Lower lobe of right lung (tissue), 2 donors: ENCODE data around the gene EPHA3. TPM values are rescaled to one million over a fixed set of nuclear protein-coding genes. Genes with fewer than 3 reads are reported as not detected.

Experiments
- ATAC-seq, 2 donors: fragments of 200-7000 bp; cut with Tn5 transposase; one replicate each; pipeline ENCODE4 v1.9.1; 2020 to 2022; ENCODE audit warnings: mild to moderate bottlenecking in 2 of 2, moderate library complexity in 2 of 2
- DNase-seq: peaks from one replicate; pipeline ENCODE4 v3.0.0-alpha.2; 2020
- H3K27ac ChIP-seq: fragments of 200-600 bp; one replicate; pipeline ENCODE4 v1.8.0; 2022
- H3K27me3 ChIP-seq: fragments of 200-600 bp; one replicate; pipeline ENCODE4 v1.8.0; 2022; ENCODE audit warnings: low read depth
- H3K36me3 ChIP-seq: fragments of 200-600 bp; one replicate; pipeline ENCODE4 v1.8.0; 2022; ENCODE audit warnings: mild to moderate bottlenecking
- H3K4me1 ChIP-seq: fragments of 200-600 bp; one replicate; pipeline ENCODE4 v1.8.0; 2022
- H3K4me3 ChIP-seq: fragments of 200-600 bp; one replicate; pipeline ENCODE4 v1.8.0; 2022; ENCODE audit warnings: mild to moderate bottlenecking
- H3K9me3 ChIP-seq: fragments of 200-600 bp; one replicate; pipeline ENCODE4 v1.8.0; 2022
- intact Hi-C: fragments of 100-400 bp; cut with DNase I; formaldehyde crosslinking; loops from one replicate; pipeline ENCODE4 v1.11.0; 2022
- total RNA-seq: library from RNA; stranded (reverse); fragmentation: NEBNext Ultra II Directional; extraction: Animal tissue kit (Norgen Biotek cat#: 25700); gene quantifications from one replicate; pipeline ENCODE4 v1.2.1, GENCODE V29; 2021
- TF ChIP-seq, protein P1 (sequence below): fragments of 200-600 bp; IDR thresholded peaks from one replicate; pipeline ENCODE4 v1.8.0; 2022; ENCODE audit warnings: antibody characterized with exemption, mild to moderate bottlenecking
- donor health status: DM: no; HTN: yes; CAD: no; lungs with severe emphysema.

Gene EPHA3
- total RNA-seq, 1 donor from 2014 or later: 1.4 TPM

DNA sequence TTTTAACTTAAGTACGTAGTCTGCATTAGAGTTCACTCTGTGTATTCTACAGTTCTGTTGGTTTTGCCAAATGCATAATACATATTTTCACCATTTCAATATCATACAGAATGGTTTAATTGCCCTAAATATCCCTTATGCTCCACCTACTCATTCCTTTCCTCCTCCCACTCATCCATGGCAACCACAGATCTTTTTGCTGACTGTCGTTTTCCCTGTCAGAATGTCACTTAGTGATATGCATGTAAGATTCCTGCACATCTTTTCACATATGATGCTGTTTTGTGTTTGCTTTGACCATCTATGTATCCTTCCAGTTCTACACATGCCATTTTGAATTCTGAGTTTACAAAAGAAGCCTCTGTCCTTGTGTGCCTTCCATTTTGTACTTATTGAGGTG lies 36.7 kb downstream of the EPHA3 start:
- Histone ChIP-seq H3K27me3 (no peaks in the 10 kb centered on the region), H3K4me3 (no peak overlapping the region), H3K27ac (no peak overlapping the region), H3K4me1 (no peaks in the 10 kb centered on the region), H3K36me3 (no peaks in the 10 kb centered on the region), H3K9me3 (no peaks in the 10 kb centered on the region)
- no peak for DNase-seq
- intact Hi-C loops: no loop called here
- TF ChIP-seq, protein P1, sequence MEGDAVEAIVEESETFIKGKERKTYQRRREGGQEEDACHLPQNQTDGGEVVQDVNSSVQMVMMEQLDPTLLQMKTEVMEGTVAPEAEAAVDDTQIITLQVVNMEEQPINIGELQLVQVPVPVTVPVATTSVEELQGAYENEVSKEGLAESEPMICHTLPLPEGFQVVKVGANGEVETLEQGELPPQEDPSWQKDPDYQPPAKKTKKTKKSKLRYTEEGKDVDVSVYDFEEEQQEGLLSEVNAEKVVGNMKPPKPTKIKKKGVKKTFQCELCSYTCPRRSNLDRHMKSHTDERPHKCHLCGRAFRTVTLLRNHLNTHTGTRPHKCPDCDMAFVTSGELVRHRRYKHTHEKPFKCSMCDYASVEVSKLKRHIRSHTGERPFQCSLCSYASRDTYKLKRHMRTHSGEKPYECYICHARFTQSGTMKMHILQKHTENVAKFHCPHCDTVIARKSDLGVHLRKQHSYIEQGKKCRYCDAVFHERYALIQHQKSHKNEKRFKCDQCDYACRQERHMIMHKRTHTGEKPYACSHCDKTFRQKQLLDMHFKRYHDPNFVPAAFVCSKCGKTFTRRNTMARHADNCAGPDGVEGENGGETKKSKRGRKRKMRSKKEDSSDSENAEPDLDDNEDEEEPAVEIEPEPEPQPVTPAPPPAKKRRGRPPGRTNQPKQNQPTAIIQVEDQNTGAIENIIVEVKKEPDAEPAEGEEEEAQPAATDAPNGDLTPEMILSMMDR: no peak
- no peak for ATAC-seq

DNA sequence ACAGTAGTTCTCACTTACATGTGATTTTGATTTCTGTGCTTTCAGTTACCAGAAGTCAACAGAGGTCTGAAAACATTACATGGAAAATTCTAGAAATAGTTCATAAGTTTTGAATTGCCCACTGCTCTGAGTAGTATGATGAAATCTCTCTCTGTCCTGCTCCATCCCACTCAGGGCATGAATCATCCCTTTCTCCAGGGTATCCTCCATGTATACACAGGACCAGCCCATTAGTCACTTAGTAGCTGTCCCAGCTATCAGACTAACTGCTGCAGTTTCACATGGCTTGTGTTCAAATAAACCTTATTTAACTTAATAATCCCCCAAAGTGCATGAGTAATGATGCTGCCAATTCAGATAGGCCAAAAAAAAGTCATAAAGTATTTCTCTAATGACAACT lies 38.6 kb downstream of the EPHA3 start:
- H3K36me3 ChIP-seq: no peaks in the 10 kb centered on the region
- no peak for DNase-seq
- no peaks in the 10 kb centered on the region for H3K4me1 ChIP-seq
- no peak overlapping the region for H3K27ac ChIP-seq
- H3K4me3 ChIP-seq: no peak overlapping the region
- H3K9me3 ChIP-seq: no peaks in the 10 kb centered on the region
- ATAC-seq: no peak
- intact Hi-C loops: no loop called here
- TF ChIP-seq, protein P1: no peak
- no peaks in the 10 kb centered on the region for H3K27me3 ChIP-seq

DNA sequence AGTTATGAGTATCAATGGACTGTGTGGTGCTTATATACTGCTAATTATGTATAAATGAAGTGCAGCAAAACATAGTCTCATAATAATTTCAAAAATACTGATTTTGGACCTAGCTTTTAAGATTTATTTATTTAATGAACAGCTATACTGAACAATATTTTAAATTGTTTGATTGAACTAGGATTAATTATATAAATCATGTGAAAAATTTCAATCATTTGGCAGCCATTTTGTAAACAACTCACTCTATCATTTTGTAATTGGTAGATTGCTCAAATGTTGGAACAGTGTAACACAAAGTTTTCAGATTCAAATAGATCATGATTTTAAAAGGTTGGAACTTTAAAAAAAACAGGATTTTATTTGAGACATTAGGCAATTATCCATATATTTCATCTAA lies 47.0 kb downstream of the EPHA3 start:
- Histone ChIP-seq H3K9me3 (no peaks in the 10 kb centered on the region), H3K27ac (no peak overlapping the region), H3K27me3 (no peaks in the 10 kb centered on the region), H3K36me3 (no peaks in the 10 kb centered on the region), H3K4me3 (no peak overlapping the region), H3K4me1 (no peaks in the 10 kb centered on the region)
- TF ChIP-seq, protein P1: no peak
- DNase-seq (no peak), ATAC-seq (no peak)
- intact Hi-C loops: no loop called here

DNA sequence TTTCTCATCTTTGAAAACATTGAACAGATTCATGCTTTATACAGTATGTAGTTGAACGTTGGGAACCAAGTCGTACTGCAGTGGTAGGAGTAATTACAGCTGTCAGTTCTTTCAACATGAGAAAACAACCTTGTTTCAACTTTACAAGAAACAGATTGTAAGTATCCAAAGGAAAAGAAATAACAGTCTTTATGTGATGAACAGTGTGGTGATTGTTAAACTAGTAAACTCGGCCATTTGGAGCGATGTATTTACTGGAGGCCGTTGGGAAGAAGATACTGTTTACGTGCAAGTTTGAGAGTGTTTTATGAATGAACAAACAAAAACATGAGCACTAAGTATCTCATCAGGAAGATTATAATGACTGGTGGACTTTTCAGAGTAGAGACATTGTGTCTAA lies 48.4 kb downstream of the EPHA3 start:
- DNase-seq (no peak), ATAC-seq (no peak)
- Histone ChIP-seq H3K36me3 (no peaks in the 10 kb centered on the region), H3K27ac (no peak overlapping the region), H3K9me3 (no peaks in the 10 kb centered on the region), H3K4me1 (no peaks in the 10 kb centered on the region), H3K4me3 (no peak overlapping the region), H3K27me3 (no peaks in the 10 kb centered on the region)
- TF ChIP-seq, protein P1: no peak
- intact Hi-C loops: no loop called here

DNA sequence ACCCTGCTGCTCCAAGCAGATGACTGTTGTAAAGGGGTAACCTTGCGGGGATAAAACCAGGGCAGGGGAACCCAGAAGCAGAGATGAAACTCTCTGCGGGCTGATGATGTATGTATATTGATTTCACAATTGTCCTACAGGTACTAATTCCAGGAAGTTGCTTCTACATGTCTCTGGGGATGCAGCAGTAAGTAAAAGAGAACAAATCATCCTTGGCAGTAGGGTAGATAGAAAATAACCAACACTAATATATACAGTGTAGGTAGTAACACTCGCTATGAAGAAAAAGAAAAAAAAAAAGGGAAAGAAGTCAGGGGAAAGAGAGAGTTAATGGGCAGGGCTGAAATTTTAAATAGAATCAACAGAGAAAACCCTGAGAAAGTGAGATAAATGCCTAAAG lies 50.2 kb downstream of the EPHA3 start:
- H3K4me3 ChIP-seq: no peak overlapping the region
- H3K27ac ChIP-seq: no peak overlapping the region
- TF ChIP-seq, protein P1: no peak
- ATAC-seq (no peak), DNase-seq (no peak)
- intact Hi-C loops: no loop called here
- H3K9me3 ChIP-seq: no peaks in the 10 kb centered on the region
- no peaks in the 10 kb centered on the region for H3K36me3 ChIP-seq
- no peaks in the 10 kb centered on the region for H3K27me3 ChIP-seq
- no peaks in the 10 kb centered on the region for H3K4me1 ChIP-seq

DNA sequence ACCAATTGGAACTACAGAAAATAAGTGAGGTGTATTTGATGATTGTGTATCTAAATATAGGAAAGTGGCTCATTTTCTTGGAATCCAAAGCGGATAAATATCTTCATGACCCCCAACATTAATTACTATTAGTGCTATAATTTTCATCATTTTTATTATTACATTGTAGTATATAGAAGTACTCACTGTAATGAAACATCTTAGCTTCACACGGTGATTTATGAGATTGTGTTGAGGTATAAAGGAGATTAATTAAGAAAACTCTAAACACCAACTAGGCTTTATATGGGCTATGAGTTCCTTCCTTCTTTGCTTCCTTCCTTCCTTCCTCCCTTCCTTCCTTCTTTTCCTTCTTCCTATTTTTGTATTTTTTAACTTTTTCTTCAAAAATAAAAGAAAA lies 52.2 kb downstream of the EPHA3 start:
- no peaks in the 10 kb centered on the region for H3K9me3 ChIP-seq
- no peak for ATAC-seq
- TF ChIP-seq, protein P1: no peak
- H3K4me1 ChIP-seq: no peaks in the 10 kb centered on the region
- no peaks in the 10 kb centered on the region for H3K27me3 ChIP-seq
- intact Hi-C loops: no loop called here
- H3K4me3 ChIP-seq: no peak overlapping the region
- H3K36me3 ChIP-seq: no peaks in the 10 kb centered on the region
- H3K27ac ChIP-seq: no peak overlapping the region
- no peak for DNase-seq
